SKM-1 (cell line): Measurements from ENCODE around the gene ITGAL.

Experiments
- DNase-seq: peaks from one replicate; lab custom pipeline; 2025; ENCODE audit not compliant: unreplicated experiment; lab: John Stamatoyannopoulos, UW

ITGAL gene

DNA sequence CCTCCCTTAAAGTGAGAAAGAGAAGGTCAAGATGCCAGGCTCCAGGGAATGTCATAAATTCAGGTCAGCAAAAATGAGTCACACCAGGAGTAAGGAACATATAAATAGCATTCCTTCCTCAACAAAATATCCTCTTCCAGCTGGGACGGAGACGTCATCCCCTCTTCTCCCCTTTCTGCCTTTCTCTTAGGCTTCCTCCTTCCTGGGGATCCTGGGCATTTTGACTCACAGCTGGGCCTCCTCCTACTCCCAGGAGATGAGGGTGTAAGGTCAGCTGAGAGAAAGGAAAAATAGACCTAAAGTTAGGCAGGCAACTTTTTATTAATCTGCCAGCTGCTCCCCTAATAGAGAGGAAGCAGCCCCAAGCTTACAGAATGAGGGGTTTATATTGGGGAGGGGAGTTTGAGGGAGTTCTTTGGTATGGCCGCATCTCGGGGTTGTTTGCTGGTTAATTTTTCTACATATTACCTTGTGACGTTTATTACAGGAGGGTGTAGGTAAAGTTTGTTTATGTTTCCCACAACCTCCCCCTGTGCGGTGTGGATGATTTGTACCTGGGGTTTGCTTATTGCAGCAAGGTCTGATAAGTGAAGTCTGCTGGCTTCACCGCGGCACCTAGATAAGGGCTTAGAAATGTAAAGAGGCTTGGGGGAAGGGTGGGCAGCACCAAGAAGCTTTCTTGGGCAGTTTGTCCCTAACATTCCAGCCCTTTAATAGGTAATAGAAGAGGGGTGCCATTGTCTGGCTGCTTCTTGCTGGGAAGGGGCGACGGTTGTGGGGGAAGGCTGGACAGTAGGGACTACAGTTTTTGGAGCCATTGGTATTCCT lies 69.2 kb downstream of the ITGAL start:
- DNase-seq: no peak

DNA sequence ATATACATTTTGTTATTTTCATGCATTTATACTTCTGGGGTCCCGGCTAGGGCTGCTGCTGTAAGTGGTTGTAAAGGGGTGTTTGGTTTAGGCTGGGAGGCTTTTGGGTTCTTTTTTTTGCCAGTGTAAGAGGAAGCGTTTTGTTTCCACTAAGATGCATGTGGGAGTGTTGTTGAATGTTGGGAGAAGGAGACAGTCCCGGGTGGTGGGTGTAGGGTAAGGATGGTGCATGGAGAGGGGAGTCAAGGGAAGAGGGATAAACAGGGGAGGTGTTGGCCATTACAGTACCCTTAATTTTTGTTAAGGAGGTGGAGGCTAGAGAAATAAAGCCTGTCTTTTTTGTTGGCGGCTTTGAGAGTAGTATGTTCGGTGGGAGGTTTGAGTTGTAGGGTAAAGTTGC lies 70.5 kb downstream of the ITGAL start:
- no peak for DNase-seq

DNA sequence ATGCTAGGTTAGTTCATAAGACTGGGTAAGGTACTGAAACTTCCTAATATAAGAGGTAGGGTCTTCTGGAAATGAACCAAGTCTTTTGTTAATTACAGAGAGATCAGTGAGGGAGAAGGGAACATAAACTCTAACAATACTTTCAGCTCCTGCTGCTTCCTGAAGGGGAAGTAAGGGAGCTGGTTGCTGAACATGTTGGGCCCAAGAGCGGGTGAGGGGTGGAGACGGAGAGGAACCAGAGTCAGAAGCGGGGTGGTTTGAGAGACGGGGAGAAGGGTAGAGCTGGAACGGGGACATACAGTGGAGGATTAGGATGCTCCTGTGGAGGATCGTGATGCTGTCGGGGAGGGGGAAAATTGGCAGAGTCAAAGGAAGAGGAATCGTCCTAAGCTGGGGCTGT lies 73.6 kb downstream of the ITGAL start:
- DNase-seq: no peak

DNA sequence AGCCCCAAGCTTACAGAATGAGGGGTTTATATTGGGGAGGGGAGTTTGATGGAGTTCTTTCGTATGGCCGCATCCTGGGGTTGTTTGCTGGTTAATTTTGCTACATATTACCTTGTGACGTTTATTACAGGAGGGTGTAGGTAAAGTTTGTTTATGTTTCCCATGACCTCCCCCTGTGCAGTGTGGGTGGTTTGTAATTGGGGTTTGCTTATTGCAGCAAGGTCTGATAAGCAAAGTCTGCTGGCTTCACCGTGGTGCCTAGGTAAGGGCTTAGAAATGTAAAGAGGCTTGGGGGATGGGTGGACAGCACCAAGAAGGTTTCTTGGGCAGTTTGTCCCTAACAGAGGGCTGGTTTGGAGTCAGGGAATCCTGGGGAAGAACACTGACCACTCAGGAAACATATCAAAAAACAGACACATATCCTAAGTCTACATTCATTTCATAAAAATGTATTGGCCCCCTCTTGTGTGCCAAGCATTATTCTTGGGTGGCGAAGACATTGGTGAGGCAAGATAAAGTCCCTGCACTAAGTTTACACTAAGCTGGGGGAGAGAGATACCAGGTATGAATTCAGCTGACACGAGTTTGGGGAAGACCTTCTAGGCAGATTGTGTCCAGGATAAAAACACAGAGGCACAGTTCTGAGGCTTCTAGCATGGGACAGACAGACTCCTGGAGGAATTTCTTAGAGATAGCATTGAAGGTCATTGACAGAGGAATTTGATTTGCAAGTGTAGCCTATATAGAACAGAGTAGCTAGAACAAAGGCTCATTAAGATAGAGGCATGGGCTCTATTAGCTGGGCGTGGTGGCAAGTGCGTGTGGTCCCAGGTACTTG lies 76.1 kb downstream of the ITGAL start:
- no peak for DNase-seq

DNA sequence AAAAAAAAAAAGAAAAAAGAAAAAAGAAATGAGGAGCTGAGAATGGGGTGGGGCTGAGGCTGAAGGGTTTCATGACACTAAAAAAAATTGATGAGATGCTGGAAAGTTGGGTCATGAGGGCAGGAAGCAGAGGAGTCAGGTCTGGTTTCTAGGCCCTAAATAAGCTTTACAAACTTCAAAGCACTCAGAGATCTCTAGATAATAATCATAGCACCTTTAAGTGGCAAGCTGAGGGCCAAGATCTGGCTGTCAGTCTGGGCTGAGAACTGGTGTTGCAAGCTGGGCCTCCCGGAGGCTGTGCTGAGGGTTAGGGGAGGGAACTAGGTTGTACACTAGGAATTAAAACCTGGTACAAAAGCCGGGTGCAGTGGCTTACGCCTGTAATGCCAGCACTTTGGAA lies 79.2 kb downstream of the ITGAL start:
- no peak for DNase-seq

DNA sequence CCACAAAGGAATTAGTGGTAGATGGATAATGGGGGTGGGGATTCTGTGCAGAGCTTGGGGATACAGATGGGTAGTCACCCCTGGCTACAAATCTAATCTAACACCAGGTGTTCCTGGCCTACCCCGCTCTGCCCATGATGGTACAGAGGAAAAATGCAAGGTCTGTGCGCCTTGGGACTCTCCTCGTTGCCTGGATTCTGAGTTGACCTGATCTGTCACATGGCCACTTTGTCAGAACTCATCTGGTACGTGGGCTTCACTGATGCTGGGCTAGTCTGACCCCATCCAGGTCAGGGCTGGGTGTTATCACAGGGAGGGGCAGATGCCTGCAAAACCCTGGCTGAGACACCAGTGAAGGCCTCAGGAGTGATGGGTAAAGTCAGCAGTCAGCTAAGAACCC lies 80.4 kb downstream of the ITGAL start:
- DNase-seq: no peak

DNA sequence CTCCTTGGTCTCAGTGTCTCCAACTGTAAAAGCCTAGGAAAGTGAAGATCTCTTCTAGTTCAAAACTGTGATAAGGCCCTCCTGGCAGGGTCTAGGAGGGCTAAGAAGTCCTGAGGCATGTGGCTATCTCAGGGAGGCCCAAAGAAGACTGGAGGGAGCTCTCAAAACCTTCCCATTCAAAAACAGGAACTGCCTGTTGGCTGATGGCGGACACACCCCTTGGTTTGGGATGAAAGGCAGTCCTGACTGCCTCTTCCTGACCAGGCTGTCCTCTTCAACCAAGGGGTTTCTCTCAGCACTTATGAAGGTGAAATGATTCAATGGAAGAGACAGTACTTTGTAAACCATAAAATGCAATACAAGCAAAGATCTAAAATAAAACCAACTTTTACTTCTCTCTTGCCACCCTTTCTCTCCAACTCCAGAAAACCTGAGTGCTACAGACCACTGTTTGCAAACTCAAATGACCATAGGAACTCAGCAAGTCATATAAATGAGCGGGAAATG lies 80.9 kb downstream of the ITGAL start:
- DNase-seq: no peak

DNA sequence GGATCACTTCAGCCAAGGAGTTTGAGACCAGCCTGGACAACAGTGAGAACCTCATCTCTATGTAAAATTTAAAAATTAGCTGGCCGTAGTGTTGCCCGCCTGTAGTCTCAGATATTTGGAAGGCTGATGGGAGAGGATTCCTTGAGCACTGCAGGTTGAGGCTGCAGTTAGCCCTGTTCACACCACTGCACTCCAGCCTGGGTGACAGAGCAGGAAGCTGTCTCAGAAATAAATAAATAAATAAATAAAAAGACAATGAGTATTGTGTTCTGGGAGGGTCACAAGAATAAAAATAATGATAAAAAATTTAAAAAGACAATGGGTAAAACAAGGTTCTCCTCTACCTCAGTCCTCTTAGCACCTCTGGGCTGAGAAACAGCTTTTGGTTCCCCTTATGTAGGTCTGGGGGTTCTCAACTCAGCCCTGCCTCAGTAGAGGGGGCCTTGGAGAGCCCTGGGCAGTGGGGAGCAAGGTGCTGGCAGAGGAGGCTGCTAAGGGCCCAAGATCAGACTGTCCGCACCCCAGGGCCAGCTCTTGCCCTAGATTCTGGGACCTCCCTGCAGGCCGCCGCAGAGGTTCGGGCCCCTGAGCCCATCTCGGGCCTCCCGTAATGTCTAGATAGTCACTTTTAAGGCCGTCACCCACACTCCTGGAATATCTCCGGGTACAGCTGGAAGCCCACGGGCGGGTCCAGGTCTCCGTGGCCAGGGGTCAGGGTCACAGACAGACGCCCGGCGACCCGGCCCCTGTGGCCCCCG lies 82.2 kb downstream of the ITGAL start:
- DNase-seq: no peak

DNA sequence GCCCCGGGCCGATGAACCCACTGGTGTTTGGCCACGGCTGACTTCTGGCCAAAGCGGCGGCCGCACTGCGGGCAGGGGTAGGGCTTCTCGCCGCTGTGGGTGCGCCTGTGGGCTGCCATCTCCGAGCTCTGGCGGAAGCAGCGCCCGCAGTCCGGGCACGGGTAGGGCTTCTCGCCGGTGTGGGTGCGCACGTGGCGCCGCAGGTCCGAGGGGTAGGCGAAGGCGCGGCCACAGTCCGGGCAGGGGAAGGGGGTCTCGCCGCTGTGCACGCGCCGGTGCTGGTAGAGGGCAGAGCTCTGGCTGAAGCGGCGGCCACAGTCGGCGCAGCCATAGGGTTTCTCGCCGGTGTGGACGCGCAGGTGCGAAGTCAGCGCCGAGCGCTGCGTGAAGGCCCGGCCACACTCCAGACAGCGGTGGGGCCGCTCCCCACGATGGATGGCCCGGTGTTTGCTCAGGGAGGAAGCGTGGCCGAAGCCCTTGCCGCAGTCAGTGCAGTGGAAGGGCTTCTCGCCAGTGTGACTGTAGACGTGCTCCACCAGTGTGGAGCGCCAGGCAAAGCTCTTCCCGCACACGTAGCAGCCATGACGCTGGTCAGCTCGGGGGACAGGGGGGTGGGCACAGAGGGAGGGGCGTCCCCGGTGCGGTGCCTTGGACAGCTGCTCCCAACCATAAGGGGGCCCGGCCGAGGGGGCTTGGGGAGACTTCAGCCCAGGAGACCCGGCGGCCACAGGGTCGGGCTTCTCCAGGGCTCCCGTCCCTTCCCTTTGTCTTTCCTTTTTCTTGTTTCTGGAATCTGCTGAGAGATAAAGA lies 83.0 kb downstream of the ITGAL start:
- DNase-seq: no peak

DNA sequence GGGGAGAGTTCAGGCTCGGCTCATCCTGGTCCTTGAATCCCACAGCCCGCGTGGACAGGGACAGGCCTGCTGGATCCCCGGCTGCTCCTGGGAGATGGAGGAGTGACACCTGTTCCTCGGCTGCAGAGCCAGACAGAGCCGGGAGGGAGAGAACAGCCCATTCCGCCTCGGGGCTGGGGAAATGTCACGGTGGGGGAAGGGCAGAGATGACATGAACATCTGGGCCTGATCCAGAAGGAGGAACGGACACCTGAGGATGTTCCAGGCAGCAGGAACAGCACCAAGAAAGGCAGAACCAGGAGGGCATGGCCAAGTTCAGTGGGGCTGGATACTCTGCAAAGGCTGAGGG lies 83.6 kb downstream of the ITGAL start:
- DNase-seq: no peak

DNA sequence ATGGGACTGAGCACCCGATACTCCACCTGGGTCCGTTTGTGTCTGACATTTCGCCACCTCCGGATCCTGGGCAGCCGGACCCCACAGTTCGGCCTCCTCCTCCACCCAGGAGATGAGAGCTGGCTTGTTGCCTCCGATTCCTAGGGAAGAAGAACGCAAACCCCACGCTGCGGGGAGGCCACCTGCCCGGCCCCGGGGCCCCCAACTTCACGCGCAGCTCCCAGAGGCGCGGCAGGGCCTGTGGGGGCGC lies 85.1 kb downstream of the ITGAL start:
- no peak for DNase-seq

DNA sequence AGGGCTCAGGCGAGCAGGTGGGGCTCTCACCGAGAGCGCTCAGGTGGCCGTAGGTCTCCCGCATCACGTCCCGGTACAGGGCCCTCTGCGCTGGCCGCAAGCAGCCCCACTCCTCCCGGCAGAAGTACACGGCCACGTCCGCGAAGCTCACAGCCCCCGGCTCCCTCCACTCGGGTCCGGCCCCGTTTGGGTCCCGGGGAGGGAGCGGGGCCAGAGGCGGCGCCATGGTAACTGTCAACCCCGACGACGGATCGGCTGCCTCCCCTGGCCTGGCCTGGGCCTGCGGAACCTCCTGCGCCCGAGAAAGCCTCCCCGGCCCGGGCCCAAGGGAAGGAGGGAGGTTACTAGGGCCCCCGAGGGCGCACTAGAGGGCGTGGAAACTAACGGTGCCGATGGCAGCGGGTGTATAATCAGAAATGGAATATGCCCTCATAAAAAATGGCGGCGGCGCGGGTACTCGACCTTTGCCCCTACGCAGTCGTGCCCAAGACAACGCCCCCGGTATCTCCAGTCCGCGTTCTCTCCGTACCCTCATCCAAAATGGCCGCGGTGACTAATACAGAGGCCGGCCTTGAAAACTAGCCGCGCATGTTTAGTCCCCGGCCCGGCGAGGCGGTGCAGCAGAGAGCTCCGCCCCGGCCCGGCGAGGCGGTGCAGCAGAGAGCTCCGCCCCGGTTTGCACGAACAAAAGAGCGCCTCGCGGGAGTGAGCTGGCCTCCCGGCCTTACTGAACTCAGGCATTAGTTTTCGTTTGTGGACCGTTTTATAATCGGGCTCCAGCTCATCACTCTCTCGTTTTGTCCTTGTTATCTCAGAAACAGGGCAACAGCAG lies 85.6 kb downstream of the ITGAL start, which contains the start of gene ZNF764:
ZNF764 (minus strand) TSS at position 418 of the 832 bp plus-strand sequence; CDS start at position 226, 192 bp downstream.
- peak; percentile 92 for DNase-seq

DNA sequence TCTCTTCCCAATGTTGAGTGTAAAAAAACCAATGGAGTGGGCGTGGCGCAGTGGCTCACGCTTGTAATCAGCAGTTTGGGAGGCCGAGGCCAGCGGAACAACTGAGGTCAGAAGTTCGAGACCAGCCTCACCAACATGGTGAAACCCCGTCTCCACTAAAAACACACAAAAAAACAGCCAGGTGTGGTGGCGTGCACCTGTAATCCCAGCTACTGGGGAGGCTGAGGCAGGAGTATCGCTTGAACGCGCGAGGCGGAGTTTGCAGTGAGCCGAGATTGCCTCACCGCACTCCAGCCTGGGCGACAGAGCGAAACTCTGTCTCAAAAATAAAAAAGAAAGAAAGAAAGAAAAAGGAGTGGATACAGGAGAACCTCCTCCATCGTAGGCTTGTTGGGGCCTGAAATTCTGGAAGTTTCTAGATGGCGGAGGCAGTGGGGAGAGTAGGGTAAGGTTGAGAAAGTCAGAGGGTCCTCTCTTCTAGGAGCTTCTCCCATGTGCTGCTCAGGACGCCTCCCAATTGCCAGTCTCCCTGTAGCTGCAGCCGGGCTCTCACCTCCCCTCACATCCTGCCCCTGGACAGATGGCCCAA lies 86.3 kb downstream of the ITGAL start:
- DNase-seq: no peak

DNA sequence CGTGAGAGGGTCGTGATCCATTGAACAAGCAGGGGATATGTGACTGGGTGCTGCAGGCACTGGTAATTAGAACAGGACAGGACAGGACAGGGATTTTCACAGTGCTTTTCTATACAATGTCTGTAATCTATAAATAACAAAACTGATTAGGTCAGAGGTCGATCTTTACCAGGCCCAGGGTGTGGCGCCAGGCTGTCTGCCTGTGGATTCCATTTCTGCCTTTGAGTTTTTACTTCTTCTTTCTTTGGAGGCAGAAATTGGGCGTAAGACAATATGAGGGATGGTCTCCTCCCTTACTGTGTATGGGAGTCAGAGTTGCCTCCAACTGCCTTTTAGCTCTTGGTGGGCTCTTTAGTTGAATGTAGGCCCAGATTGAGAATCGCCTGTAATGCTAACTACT lies 87.1 kb downstream of the ITGAL start:
- no peak for DNase-seq

DNA sequence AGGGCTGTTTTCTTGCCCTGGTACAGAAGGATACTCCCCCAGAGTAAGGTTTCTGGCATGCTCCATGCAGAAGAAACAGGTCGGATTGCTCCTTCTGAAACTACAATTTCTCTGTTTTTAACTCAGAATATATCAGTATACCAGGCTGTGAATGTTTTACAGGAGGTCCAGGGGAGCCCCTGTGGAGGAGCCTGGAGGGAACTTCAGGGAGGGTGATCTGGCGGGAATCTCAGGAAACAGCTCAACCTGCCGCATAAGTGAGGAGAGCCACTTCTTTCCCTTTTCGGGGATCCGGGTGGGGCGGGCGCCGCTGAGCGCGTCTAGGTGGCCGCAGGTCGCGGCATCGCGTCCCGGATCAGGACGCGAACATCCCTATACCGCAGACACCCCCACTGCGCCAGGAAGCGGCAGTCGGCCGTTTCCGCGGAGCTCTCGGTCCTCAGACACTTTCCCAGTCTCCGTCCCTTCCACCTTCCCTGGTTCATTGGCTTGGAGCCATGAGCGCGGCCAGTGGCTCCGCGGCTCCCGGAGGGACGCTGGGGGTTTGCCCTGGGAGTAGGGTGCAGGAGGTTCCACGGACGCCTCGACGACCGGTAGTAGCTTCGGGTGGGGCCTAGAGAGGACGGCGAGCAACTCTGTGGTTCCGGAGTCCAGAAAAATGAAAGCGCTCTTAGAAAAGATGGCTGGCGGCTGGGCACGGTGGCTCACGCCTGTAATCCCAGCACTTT lies 88.7 kb downstream of the ITGAL start:
- DNase-seq: no peak

DNA sequence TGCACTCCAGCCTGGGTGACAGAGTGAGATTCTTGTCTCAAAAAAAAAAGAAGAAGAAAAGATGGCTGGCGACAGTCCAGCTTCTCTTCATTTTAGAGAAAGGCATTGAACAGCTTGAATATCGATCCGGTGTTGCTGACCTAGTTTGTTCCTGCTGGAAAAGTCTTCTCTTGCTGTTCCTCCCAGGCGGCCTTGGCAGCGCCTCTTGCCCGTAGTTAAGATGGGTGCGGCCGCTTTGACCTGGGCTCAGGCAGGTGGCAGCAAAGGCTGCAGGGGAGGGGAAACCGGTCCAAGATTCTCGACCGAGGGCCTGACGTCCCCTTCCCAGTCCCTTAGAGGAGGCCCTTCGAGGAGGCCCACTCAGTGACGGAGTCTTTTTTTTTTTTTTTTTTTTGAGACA lies 89.5 kb downstream of the ITGAL start:
- DNase-seq: no peak

DNA sequence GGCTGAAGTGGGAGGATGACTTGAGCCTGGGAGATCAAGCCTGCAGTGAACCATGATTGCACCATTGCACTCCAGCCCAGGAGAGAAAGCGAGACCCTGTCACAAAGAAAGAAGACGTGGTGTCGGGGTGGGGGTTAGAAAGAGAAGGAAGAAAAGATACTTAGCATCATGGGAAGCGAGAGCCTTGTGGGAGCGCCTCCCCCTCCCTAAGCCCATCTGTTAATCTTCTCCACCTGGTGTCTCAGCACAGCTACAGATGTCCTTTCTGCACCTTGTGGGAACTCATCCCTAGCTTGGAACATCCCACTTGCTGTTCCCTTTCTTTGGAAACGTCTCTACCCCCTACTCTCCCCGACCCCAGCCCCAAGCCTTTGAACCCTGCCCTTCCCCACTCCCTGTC lies 93.0 kb downstream of the ITGAL start:
- DNase-seq: no peak

DNA sequence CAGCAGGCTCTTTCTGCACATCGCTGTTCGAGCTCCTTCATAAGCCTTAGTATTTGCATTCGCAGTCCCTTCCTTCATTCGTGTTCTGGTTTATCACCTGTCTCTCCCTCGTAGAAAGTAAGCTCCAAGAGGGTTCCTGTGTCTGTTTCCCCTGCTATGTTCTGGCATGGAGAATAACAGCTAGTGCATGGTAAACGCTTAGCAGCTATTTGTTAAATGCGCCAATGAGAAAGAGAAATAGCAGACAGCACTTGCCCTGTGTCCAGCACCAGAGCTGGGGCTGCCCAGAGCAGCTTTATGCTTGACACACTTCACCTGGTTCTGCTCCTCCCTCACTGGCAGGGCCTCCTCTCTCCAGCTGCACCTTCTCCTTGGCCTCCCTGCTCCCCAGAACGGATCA lies 93.4 kb downstream of the ITGAL start:
- DNase-seq: no peak

DNA sequence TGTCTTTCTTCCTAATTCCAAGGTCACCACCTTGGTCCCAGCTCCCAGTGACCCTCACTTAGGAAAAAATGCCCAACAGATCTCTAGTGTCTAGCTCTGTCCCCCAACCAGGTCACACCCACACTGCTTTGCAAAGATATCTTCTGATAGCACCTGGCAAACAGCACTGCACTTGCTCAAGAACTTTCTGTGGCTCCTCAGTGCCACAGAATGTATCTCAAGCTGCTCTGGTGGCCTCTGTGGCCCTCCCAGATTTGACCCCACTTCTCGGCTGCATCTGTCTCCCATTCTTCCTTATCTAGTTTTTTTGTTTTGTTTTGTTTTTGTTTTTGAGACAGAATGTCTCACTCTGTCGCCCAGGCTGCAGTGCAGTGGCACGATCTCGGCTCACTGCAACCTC lies 94.0 kb downstream of the ITGAL start:
- no peak for DNase-seq
